HG03064 (cell line): Measurements from ENCODE around the gene CLIP1.
"Not testable (repeated sequence)": the region's sequence is repeated elsewhere in the genome, so short reads cannot be mapped to it uniquely, and the experiment has no call there.

Experiments used
- ATAC-seq: cut with Tn5 transposase; IDR thresholded peaks from one replicate; pipeline ENCODE4 v1.9.1; 2021; ENCODE audit warnings: low read depth; ENCODE audit not compliant: unreplicated experiment

Gene CLIP1

GRCh38 chr12:122266230-122266901 is 156.1 kb downstream of the CLIP1 start, which contains the start of gene VPS33A:
Gene VPS33A (minus strand): TSS chr12:122266494. CDS start chr12:122266408, 86 bp downstream.
- ATAC-seq, result peak; percentile 79

- peak; percentile 31 for ATAC-seq
Observed at GRCh38 chr12:122265886-122266229, 156.6 kb downstream of the CLIP1 start.

DNA sequence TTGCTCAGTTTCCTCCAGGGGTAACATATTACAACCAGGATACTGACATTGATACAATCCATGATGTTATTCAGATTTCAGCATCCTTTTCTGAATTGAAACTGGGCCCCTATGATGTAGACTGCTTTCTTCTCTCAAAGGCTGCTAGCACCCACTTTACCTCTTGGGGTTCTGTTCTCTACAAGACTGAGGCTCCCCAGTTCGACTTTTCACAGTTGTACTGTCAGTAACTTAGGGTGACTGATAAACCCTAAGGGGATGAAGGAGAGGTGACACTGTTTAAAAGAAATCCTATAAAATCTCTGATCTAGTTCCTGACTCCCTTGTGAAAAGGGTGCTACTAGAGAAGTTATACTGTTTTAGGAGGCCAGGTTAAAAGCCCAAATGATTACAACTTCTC is 157.0 kb downstream of the CLIP1 start:
- ATAC-seq, result no peak

DNA sequence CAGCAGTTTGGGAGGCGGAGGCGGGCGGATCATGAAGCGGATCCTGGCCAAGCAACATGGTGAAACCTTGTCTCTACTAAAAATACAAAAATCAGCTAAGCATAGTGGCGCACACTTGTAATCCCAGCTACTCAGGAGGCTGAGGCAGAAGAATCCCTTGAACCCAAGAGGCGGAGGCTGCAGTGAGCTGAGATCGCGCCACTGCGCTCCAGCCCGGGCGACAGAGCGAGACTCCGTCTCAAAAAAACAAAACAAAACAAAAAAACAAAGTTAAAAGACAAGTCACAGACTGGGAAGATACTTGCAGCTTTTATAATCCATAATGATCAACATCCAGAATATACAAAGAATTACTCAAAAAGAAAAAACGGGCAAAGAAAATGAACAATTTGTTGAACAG is 161.7 kb downstream of the CLIP1 start:
- not testable (repeated sequence) for ATAC-seq

- not testable (repeated sequence) for ATAC-seq
Observed at GRCh38 chr12:122258939-122259338, 163.5 kb downstream of the CLIP1 start.

- ATAC-seq, result not testable (repeated sequence)
Observed at GRCh38 chr12:122258462-122258861, 164.0 kb downstream of the CLIP1 start.

- ATAC-seq, result no peak
Observed at GRCh38 chr12:122250536-122250935, 171.9 kb downstream of the CLIP1 start.

DNA sequence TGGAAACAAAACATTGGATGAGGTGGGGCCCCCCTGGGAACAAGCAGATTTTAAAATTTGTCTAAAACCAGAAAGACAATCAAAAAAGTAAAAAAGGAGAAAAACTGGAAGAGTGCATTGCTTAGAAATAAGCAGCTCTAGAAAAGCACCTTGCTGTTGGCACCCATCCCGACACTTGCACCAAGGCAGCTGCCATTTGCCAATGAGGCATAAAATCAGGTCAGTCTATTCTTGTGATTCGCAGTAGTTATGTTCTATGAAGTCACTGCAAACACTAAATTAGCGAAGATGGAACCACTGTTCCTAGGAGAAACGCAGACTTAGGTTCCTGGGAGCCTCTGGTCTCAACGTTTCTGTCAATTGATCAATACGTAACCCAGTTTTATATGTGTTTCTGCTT is 172.4 kb downstream of the CLIP1 start:
- ATAC-seq, result no peak

GRCh38 chr12:122245553-122245952 is 176.9 kb downstream of the CLIP1 start:
- no peak for ATAC-seq

DNA sequence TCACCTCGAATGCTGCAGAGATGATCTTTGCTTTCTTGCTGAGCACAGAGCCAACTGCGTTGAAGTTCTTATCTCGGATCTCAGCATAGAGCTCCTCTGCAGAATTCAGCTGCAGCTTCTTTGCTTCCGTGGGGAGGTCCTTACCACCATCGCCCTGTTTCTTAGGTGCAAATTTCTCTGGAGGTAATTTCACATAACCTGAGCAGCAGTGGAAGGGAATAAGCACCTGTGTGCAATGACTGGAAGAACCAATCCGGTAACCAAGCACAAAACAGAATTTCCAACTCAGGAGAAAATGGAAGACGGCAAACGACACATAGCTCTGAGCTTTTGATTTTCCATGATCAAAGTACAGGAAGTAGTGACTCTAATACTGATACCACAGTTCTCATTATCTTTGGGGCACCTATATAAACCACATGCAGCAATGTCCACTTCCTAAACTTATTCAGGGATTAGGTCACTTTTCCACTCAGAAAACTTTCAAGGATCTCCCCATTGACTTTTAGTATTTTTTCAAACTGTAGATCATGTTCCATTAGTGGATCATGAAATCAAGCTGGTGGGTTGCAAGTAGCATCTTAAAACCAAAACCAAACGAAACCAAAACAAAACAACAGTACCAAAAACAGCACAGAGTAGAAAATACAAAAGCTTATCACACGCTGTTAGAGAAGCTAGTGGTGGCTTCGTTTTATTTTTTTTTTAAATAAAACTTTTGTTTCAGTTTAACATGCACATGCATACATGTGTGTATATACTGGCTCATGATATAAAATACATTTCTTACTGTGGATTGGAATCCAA is 177.7 kb downstream of the CLIP1 start:
- ATAC-seq, result no peak

GRCh38 chr12:122243965-122244364 is 178.5 kb downstream of the CLIP1 start:
- no peak for ATAC-seq

- ATAC-seq, result no peak
Observed at GRCh38 chr12:122238861-122239260, 183.6 kb downstream of the CLIP1 start.

DNA sequence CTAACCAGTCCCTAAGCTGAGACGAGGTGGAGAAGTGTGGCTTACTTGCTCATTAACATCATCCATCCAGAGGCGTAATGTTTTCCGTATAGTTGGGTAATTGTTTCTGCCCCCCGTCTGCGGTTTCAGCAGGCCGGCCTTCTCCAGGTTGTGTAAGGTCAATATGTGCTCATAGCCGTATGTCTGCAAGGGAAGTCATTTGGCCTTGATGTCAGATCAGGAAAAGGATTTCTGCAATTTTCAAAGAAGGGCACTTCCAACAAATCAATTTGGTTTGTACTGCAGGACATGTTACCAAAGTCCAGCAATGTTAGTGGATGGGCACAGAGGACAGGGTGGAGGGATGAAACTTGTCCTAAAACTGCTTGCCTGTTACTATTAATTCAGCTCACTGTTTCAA is 186.7 kb downstream of the CLIP1 start:
- ATAC-seq, result no peak

- no peak for ATAC-seq
Observed at GRCh38 chr12:122232691-122233090, 189.8 kb downstream of the CLIP1 start.

DNA sequence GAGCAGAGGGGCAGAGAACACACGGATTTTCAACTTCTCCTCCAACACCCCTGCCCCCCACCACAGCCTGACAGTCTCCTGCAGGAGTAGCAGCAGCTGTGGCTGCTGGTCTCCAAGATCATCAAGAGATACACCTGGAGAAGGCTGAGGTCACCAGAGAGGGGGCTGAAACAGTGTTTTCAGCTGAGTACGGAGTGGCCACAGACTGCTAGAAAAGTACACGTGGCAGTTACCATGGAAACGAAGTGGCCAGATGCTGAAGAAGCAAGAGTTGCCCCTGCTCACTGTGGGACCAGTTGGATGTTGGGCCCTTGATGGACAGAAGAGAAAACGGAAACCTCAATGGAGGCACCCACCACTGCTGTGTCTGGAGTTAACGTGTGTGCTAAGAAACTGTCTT is 191.7 kb downstream of the CLIP1 start:
- no peak for ATAC-seq

DNA sequence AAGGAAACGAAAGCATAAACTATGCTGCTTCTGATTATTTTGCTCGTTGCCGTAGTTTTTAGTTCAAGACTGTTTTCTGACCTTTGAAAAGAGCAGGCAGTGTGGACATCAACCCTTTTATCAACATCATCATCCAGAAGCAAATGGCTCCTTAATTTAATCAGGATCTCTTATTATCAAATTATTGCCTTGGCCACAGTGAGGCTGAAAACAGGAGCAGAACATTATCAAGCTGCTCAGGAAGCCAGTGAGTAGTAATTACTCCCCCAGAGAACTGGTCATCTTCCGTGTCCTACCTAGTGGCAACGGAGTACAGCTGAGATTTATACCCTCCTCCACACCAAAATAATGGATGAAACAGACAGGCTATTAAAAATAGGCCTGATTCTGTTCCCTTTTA is 194.4 kb downstream of the CLIP1 start:
- ATAC-seq, result no peak

DNA sequence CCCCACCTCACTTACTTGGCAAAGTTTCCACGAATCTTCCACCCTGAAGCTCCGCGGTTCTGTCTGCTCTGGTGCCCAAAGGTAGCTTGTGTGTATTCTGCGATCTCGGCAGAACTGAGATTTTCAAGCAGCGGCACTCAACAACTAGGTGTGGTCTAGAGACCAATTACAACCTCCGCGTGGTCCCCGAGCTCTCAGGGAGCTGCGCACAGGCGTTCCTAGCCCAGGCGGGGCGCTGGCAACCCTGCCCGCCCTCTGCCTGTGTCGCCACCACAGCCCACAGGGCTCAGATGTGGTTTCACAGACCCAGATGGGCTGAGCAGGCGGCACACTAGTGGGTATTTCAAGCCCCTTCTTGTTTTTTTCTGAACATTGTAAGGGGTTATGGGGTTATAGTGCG is 195.1 kb downstream of the CLIP1 start:
- ATAC-seq, result no peak

DNA sequence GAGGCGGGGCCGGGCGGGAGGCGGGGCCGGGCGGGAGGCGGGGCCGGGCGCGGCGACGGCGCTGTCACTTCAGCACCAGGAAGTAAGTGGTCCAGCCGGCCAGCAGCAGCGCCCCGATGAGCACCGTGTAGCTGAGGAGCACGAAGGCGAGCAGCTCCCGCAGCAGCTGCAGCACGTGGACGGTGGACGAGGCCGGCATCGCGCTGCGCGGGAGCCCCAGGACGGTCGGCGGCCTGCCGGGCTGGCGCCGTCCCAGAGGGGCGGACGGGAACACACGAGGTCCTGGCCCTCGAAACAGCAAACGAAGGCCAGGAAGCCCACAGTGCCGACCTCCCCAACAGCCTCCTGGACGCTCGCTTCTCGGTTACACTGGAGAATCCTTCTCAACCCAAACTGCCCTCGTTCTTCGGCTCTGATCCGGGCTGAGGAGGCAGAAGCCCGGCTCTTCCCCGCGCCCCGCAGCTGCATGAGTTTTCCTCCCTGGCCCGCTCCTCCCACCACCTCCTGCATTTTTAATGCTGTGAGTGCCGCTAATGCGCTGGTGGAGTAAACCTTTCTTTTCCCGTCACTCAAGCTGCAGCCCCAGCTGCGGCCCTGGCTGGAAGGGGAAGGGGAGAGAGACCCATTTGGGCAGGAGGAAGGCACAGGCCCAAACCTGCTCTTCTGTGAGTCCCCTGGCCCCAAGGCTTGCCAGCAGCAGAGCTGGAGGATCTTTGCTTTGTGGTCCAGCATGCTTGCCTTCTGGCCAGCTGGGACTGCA is 195.9 kb downstream of the CLIP1 start:
- no peak for ATAC-seq

DNA sequence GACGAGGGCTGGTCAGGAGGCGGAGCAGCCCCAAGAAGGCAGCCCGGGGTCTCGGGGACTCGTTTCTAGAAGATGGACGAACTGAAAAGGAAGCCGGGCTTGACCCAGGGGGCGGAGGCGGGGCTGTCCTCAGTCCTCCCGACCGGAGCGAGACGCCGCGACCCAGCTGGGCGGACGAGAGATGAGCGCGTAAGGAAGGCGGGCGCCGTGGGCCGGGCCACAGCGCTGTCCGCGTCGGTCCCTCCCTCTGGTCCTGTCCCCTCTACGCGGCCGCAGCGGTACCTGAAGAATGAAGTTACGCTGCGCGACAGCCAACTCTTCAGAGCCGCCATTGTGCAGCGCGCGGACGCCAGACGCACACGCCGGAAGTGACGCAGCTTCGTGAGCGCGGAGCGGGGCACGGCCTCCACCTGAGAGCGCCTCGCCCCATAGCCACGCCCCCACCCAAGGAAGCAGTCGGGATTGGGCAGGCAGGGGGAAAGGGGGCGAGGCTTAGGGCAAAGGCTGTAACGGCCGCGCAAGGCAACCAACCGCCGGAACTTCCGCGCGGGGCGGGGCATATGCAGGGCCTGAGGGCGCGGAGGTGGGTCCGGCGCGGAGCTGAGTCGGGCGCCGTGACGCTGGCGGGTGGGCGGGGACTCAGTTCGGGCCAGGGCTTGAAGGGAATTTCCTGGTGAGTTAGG is 196.6 kb downstream of the CLIP1 start, which contains the start of gene DIABLO:
Gene DIABLO, minus strand, starts transcription at position 370 of the 683 bp plus-strand sequence. Its CDS starts 38 bp downstream, at position 332.
- ATAC-seq, result peak; percentile 88
